ENCODE measurements around the gene SYT2. TPM values are rescaled to one million over a fixed set of nuclear protein-coding genes. Genes with fewer than 3 reads are reported as not detected.

Gene SYT2
- total and polyA plus RNA-seq, 9 of the 15 experiments (the other 6 are each of a cell fraction or from before 2014, with no cell fraction given) = not detected

GRCh38 chr1:202586018-202586821, 124.0 kb downstream of the SYT2 start:
- no peak overlapping the region for H2AFZ ChIP-seq (ENCODE audit: low read depth, low read length)
- no peak overlapping the region for H3K27ac ChIP-seq (ENCODE audit: extremely low read depth, low read depth, low read length)
- no peak overlapping the region for H3K4me3 ChIP-seq
- POLR2A ChIA-PET = interaction anchor here (0.6 to 2.8 kb wide), 7 partner anchors 9 to 351 kb away, joined by 3 to 13 read pairs (median 4); no protein-coding TSS in a partner anchor
- peak; percentile 50 for ATAC-seq
- intact Hi-C loops (cut with micrococcal nuclease) (no loop called here), in situ Hi-C loops (cut with MboI) (no loop called here)
- H3K79me2 ChIP-seq (ENCODE audit: control insufficient read depth, insufficient read depth, low read length) = no peaks in the 10 kb centered on the region
- H3K4me2 ChIP-seq (ENCODE audit: insufficient read depth, low read length) = no peak overlapping the region
- H3K9me1 ChIP-seq (ENCODE audit: control insufficient read depth, insufficient read depth, low read length) = no peaks in the 10 kb centered on the region
- H3K4me1 ChIP-seq (replicated peaks in 1 of 2; ENCODE audit: control insufficient read depth in 2 of 2, insufficient read depth in 2 of 2, low read length in 2 of 2) = peaks cover 6 to 24% of the 10 kb centered on the region in 2 experiments; a peak in 4 of 5 replicates
- DNase-seq (ENCODE audit: extremely low read depth in 1 of 4, low spot score in 3 of 4) = peak in 1 of 4 experiments; percentile 34
- CTCF ChIA-PET (ENCODE audit: low intra/inter-chr PET ratio) = interaction anchor here (1.4 kb wide), 1 partner anchor 14 kb away, joined by 3 read pairs; no protein-coding TSS in a partner anchor
- H3K9ac ChIP-seq (ENCODE audit: insufficient read depth in 1 of 2, low read depth in 2 of 2, low read length in 2 of 2) = no peak overlapping the region
- FAIRE-seq = peak; percentile 54
- H3K27me3 ChIP-seq (ENCODE audit: control insufficient read depth in 2 of 2, insufficient read depth in 2 of 2, low read length in 2 of 2) = no peaks in the 10 kb centered on the region
- peaks cover 6% of the 10 kb centered on the region; the same call in 1 of the 3 replicates for H3K36me3 ChIP-seq (ENCODE audit: control insufficient read depth, insufficient read depth, low read length)
- H3K9me3 ChIP-seq (replicated peaks; ENCODE audit: control insufficient read depth, insufficient read depth, low read depth, low read length) = no peaks in the 10 kb centered on the region
- 32% methylated on average over 4 of the region's 4 CpGs for WGBS (ENCODE audit: insufficient coverage, low coverage, missing lambda C conversion rate)
- BruUV-seq (replicated peaks) = no TSS peak
- H4K20me1 ChIP-seq (replicated peaks; ENCODE audit: control insufficient read depth, insufficient read depth, low read length) = peaks cover 4% of the 10 kb centered on the region; the same call in 1 of the 2 replicates
- TF ChIP-seq ARID1B (IDR thresholded peaks at IDR 0.05) (peak; percentile 12; the same call in 1 of the 2 replicates), FOXA1 (IDR thresholded peaks at IDR 0.05; ENCODE audit: borderline replicate concordance) (no peak), DACH1 (IDR thresholded peaks at IDR 0.05; ENCODE audit: partially characterized antibody) (peak; percentile 13), CHD4 (IDR thresholded peaks at IDR 0.05; ENCODE audit: insufficient read depth, insufficient replicate concordance, low read depth, low read length, poor library complexity, severe bottlenecking) (no peak), MYBL2 (IDR thresholded peaks at IDR 0.05; ENCODE audit: low read depth) (no peak), MYBL2 (CRISPR knock-in tag; IDR thresholded peaks at IDR 0.05; ENCODE audit: borderline replicate concordance) (no peak), ATF3 (IDR thresholded peaks at IDR 0.05) (peak; percentile 77), ATF3 (CRISPR knock-in tag; conservative IDR thresholded peaks at IDR 0.05) (no peak), PBX2 (CRISPR knock-in tag; IDR thresholded peaks at IDR 0.05; ENCODE audit: low read depth) (no peak), PBX2 (tag; conservative IDR thresholded peaks at IDR 0.05; ENCODE audit: low read depth) (peak; percentile 25; the same call in 1 of the 2 replicates), JUND (IDR thresholded peaks at IDR 0.05; ENCODE audit: borderline replicate concordance, low read depth, low read length) (peak; percentile 72), JUND (tag; IDR thresholded peaks at IDR 0.05; ENCODE audit: borderline replicate concordance, low read depth, low read length) (peak; percentile 86; the same call in 2 of the 3 replicates), ZNF431 (CRISPR knock-in tag; IDR thresholded peaks at IDR 0.05) (0 out of 2 replicates have a peak, but pooled peaks have one; percentile 38), FOXA3 (CRISPR knock-in tag; conservative IDR thresholded peaks at IDR 0.05 in 1 of 2, IDR thresholded peaks at IDR 0.05 in 1 of 2) (peak in 1 of 2 experiments; percentile 42; a peak in 2 of 4 replicates)
- TF ChIP-seq, protein P1, sequence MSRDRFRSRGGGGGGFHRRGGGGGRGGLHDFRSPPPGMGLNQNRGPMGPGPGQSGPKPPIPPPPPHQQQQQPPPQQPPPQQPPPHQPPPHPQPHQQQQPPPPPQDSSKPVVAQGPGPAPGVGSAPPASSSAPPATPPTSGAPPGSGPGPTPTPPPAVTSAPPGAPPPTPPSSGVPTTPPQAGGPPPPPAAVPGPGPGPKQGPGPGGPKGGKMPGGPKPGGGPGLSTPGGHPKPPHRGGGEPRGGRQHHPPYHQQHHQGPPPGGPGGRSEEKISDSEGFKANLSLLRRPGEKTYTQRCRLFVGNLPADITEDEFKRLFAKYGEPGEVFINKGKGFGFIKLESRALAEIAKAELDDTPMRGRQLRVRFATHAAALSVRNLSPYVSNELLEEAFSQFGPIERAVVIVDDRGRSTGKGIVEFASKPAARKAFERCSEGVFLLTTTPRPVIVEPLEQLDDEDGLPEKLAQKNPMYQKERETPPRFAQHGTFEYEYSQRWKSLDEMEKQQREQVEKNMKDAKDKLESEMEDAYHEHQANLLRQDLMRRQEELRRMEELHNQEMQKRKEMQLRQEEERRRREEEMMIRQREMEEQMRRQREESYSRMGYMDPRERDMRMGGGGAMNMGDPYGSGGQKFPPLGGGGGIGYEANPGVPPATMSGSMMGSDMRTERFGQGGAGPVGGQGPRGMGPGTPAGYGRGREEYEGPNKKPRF (IDR thresholded peaks at IDR 0.05; ENCODE audit: low read depth, low read length) = no peak
